ENCODE data around the gene ABCB8. TPM values are rescaled to one million over a fixed set of nuclear protein-coding genes. Genes with fewer than 3 reads are reported as not detected.

ABCB8 gene
- total and polyA plus RNA-seq, 9 of the 15 experiments (the other 6 are each of a cell fraction or from before 2014, with no cell fraction given), result 7.6 to 106 (median 36.3) TPM

- TF ChIP-seq NR2C2 (CRISPR knock-in tag; IDR thresholded peaks at IDR 0.05) (no peak; the same call in 1 of the 2 replicates), NR2C2 (tag; IDR thresholded peaks at IDR 0.05) (0 out of 2 replicates have a peak, but pooled peaks have one; percentile 11), TSHZ1 (CRISPR knock-in tag; IDR thresholded peaks at IDR 0.05) (no peak), BACH1 (tag; IDR thresholded peaks at IDR 0.05) (no peak), DMBX1 (CRISPR knock-in tag; IDR thresholded peaks at IDR 0.05; ENCODE audit: borderline replicate concordance) (no peak), BCL6 (CRISPR knock-in tag; IDR thresholded peaks at IDR 0.05) (no peak), FOXK1 (CRISPR knock-in tag; IDR thresholded peaks at IDR 0.05; ENCODE audit: borderline replicate concordance) (0 out of 2 replicates have a peak, but pooled peaks have one; percentile 3), ARHGAP35 (IDR thresholded peaks at IDR 0.05; ENCODE audit: partially characterized antibody) (no peak), MED1 (CRISPR knock-in tag; IDR thresholded peaks at IDR 0.05; ENCODE audit: borderline replicate concordance) (no peak), RFX7 (CRISPR knock-in tag; IDR thresholded peaks at IDR 0.05) (no peak), PHF20 (IDR thresholded peaks at IDR 0.05; ENCODE audit: partially characterized antibody) (no peak), SNRNP70 (optimal IDR thresholded peaks at IDR 0.05; ENCODE audit: low read depth, low read length) (no peak), ZNF695 (CRISPR knock-in tag; IDR thresholded peaks at IDR 0.05) (no peak), TGIF2 (CRISPR knock-in tag; IDR thresholded peaks at IDR 0.05) (no peak), ZBTB40 (IDR thresholded peaks at IDR 0.05) (no peak), ZBTB40 (CRISPR knock-in tag; IDR thresholded peaks at IDR 0.05) (no peak), SREBF1 (IDR thresholded peaks at IDR 0.05; ENCODE audit: borderline replicate concordance, low read depth, low read length) (no peak)
Observed at GRCh38 chr7:150994838-150995510, 33.3 kb upstream of the ABCB8 start (continued).

Data from K562 (cell line).